IMR-90 (cell line): ENCODE measurements around the gene MEF2C. TPM values are rescaled to one million over a fixed set of nuclear protein-coding genes. Genes with fewer than 3 reads are reported as not detected.

Experiments
- ATAC-seq: fragments of 200-7000 bp; cut with Tn5 transposase; 2 replicates; pipeline ENCODE4 v1.9.1; 2020; ENCODE audit warnings: low read depth, mild to moderate bottlenecking, moderate library complexity
- BruUV-seq: library from RNA; stranded (reverse); fragments of 400-500 nt; replicated peaks from 2 replicates; lab custom pipeline; 2021; lab: Mats Ljungman, UMichigan
- CTCF ChIA-PET: fragments of 300-600 bp; formaldehyde crosslinking; extraction: SDS; loops from one replicate; lab custom pipeline; 2021; ENCODE audit warnings: antibody characterized with exemption; lab: Yijun Ruan, JAX
- POLR2A ChIA-PET: fragments of 300-600 bp; sonication (Branson Sonifier 250); formaldehyde crosslinking; loops from one replicate; lab custom pipeline; 2022; ENCODE audit warnings: antibody characterized with exemption; ENCODE audit not compliant: unreplicated experiment; lab: Charles Lee
- DNase-seq: peaks from one replicate; pipeline ENCODE4 v3.0.0; 2013
- H2AFZ ChIP-seq: replicated peaks from 2 replicates; pipeline ENCODE3; 2013; ENCODE audit warnings: low read length, mild to moderate bottlenecking; ENCODE audit not compliant: poor library complexity
- H2AK5ac ChIP-seq: 2 replicates; pipeline ENCODE4 v1.6.1; 2013; ENCODE audit warnings: low read depth, low read length, inconsistent platforms
- H2AK9ac ChIP-seq: replicated peaks from 2 replicates; pipeline ENCODE3; 2013; ENCODE audit warnings: mild to moderate bottlenecking, low read depth, low read length, moderate library complexity; ENCODE audit not compliant: poor library complexity
- H2BK120ac ChIP-seq: 2 replicates; pipeline ENCODE4 v1.6.1; 2013; ENCODE audit warnings: low read depth, low read length, inconsistent platforms
- H2BK15ac ChIP-seq: 3 replicates; pipeline ENCODE4 v1.6.1; 2013; ENCODE audit warnings: low read depth, low read length, inconsistent platforms
- H2BK20ac ChIP-seq: 2 replicates; pipeline ENCODE4 v1.6.1; 2013; ENCODE audit warnings: low read depth, mild to moderate bottlenecking, inconsistent platforms, low read length, moderate library complexity
- H2BK5ac ChIP-seq: 2 replicates; pipeline ENCODE4 v1.6.1; 2013; ENCODE audit warnings: mild to moderate bottlenecking, low read depth, low read length, inconsistent platforms; ENCODE audit not compliant: poor library complexity, severe bottlenecking
- H3K14ac ChIP-seq: replicated peaks from 2 replicates; pipeline ENCODE4 v1.6.1; 2013; ENCODE audit warnings: low read depth, low read length, inconsistent platforms
- H3K18ac ChIP-seq: 2 replicates; pipeline ENCODE4 v1.6.1; 2013; ENCODE audit warnings: low read depth, low read length, control low read depth
- H3K23ac ChIP-seq: 2 replicates; pipeline ENCODE4 v1.6.1; 2013; ENCODE audit warnings: low read depth, low read length, inconsistent platforms
- H3K27ac ChIP-seq: 2 replicates; pipeline ENCODE4 v1.5.1; 2013; ENCODE audit warnings: mild to moderate bottlenecking, control low read depth, low read length; ENCODE audit not compliant: insufficient read depth
- H3K27me3 ChIP-seq: 2 replicates; pipeline ENCODE4 v1.6.1; 2013; ENCODE audit warnings: low read length; ENCODE audit not compliant: control insufficient read depth, insufficient read depth
- H3K36me3 ChIP-seq: 2 replicates; pipeline ENCODE4 v1.6.1; 2013; ENCODE audit warnings: low read length, mixed read lengths; ENCODE audit not compliant: control insufficient read depth, insufficient read depth
- H3K4ac ChIP-seq: 2 replicates; pipeline ENCODE4 v1.6.1; 2013; ENCODE audit warnings: low read depth, low read length, inconsistent platforms
- H3K4me1 ChIP-seq: 2 replicates; pipeline ENCODE4 v1.6.1; 2013; ENCODE audit warnings: low read length, mixed read lengths; ENCODE audit not compliant: control insufficient read depth, insufficient read depth
- H3K4me2 ChIP-seq: 2 replicates; pipeline ENCODE4 v1.6.1; 2013; ENCODE audit warnings: low read depth, mild to moderate bottlenecking, control low read depth, low read length, moderate library complexity
- H3K4me3 ChIP-seq: 2 replicates; pipeline ENCODE4 v1.5.1; 2013; ENCODE audit warnings: low read depth, mild to moderate bottlenecking, control low read depth, low read length, moderate library complexity; ENCODE audit not compliant: insufficient read depth
- H3K56ac ChIP-seq: 2 replicates; pipeline ENCODE4 v1.6.1; 2013; ENCODE audit warnings: low read length, inconsistent platforms; ENCODE audit not compliant: insufficient read depth; ENCODE audit errors: extremely low read depth
- H3K79me1 ChIP-seq, 2 experiments: 2 replicates each; pipeline ENCODE4 v1.6.1; 2013; ENCODE audit warnings: low read length in 2 of 2, inconsistent platforms in 1 of 2, low read depth in 1 of 2
- H3K9ac ChIP-seq: 2 replicates; pipeline ENCODE4 v1.6.1; 2013; ENCODE audit warnings: low read depth, low read length, control low read depth
- H3K9me1 ChIP-seq: 2 replicates; pipeline ENCODE4 v1.6.1; 2013; ENCODE audit warnings: low read length, inconsistent platforms; ENCODE audit not compliant: insufficient read depth
- H3K9me3 ChIP-seq: 2 replicates; pipeline ENCODE4 v1.6.1; 2013; ENCODE audit warnings: low read length; ENCODE audit not compliant: control insufficient read depth, insufficient read depth
- H4K20me1 ChIP-seq: 2 replicates; pipeline ENCODE4 v1.6.1; 2013; ENCODE audit warnings: low read length, inconsistent platforms; ENCODE audit not compliant: insufficient read depth
- H4K5ac ChIP-seq: 2 replicates; pipeline ENCODE4 v1.6.1; 2013; ENCODE audit warnings: mild to moderate bottlenecking, low read depth, low read length, control low read depth
- H4K8ac ChIP-seq, 2 experiments: 2 replicates each; pipeline ENCODE4 v1.6.1; 2013; ENCODE audit warnings: low read depth in 2 of 2, low read length in 2 of 2, control low read depth in 1 of 2, inconsistent platforms in 1 of 2
- H4K91ac ChIP-seq: 2 replicates; pipeline ENCODE4 v1.6.1; 2013; ENCODE audit warnings: low read depth, low read length, inconsistent platforms; ENCODE audit not compliant: insufficient read depth
- BHLHE40 ChIP-seq: fragments of 150-350 bp; IDR thresholded peaks from 2 replicates; pipeline ENCODE4 v1.6.1; 2016; ENCODE audit warnings: mild to moderate bottlenecking, low read depth, low read length
- CEBPB ChIP-seq: IDR thresholded peaks from 2 replicates; pipeline ENCODE4 v1.6.1; 2012; ENCODE audit warnings: low read depth, low read length, improper control_type of control experiment
- CHD1 ChIP-seq: IDR thresholded peaks from 2 replicates; pipeline ENCODE4 v1.6.1; 2012; ENCODE audit warnings: low read depth, low read length, improper control_type of control experiment
- CTCF ChIP-seq: conservative IDR thresholded peaks from 2 replicates; pipeline ENCODE4 v1.5.1; 2012; ENCODE audit warnings: mild to moderate bottlenecking, low read depth, low read length, improper control_type of control experiment
- ELK1 ChIP-seq: fragments of 150-350 bp; IDR thresholded peaks from 2 replicates; pipeline ENCODE4 v1.6.1; 2016; ENCODE audit warnings: low read depth, mild to moderate bottlenecking, low read length, moderate library complexity, borderline replicate concordance
- MAZ ChIP-seq: IDR thresholded peaks from 2 replicates; pipeline ENCODE4 v1.6.1; 2012; ENCODE audit warnings: low read depth, mild to moderate bottlenecking, low read length, improper control_type of control experiment, moderate library complexity, borderline replicate concordance
- MXI1 ChIP-seq: IDR thresholded peaks from 2 replicates; pipeline ENCODE4 v1.6.1; 2012; ENCODE audit warnings: low read depth, mild to moderate bottlenecking, low read length, moderate library complexity, borderline replicate concordance
- RAD21 ChIP-seq: IDR thresholded peaks from 2 replicates; pipeline ENCODE4 v1.6.1; 2012; ENCODE audit warnings: low read length, improper control_type of control experiment
- RCOR1 ChIP-seq: IDR thresholded peaks from 2 replicates; pipeline ENCODE4 v1.6.1; 2012; ENCODE audit warnings: mild to moderate bottlenecking, low read length, improper control_type of control experiment; ENCODE audit not compliant: insufficient replicate concordance
- RFX5 ChIP-seq: IDR thresholded peaks from 2 replicates; pipeline ENCODE4 v1.8.0; 2012; ENCODE audit warnings: low read depth, mild to moderate bottlenecking, low read length, moderate library complexity
- SMC3 ChIP-seq: fragments of 150-350 bp; IDR thresholded peaks from 2 replicates; pipeline ENCODE4 v1.6.1; 2016; ENCODE audit warnings: low read depth, mild to moderate bottlenecking, antibody characterized with exemption, low read length, moderate library complexity
- USF2 ChIP-seq: fragments of 150-350 bp; IDR thresholded peaks from 2 replicates; pipeline ENCODE4 v1.6.1; 2017; ENCODE audit warnings: mild to moderate bottlenecking, antibody characterized with exemption, low read length, low read depth
- WGBS, 2 experiments: methylation state at CpG; one replicate each; pipeline versions ENCODE4 v1.1.5 to v1.1.7; 2013; ENCODE audit warnings: missing lambda C conversion rate in 2 of 2; ENCODE audit not compliant: insufficient read length in 1 of 2; ENCODE audit errors: extremely low coverage in 2 of 2; 5-methylcytosine and 5-hydroxymethylcytosine counted together
- dilution Hi-C: fragments of 300-500 bp; cut with HindIII; formaldehyde crosslinking; loops from one replicate; pipeline ENCODE4 v1.14.3; 2018; ENCODE audit warnings: low sequenced_read_pairs; ENCODE audit not compliant: unreplicated experiment
- in situ Hi-C: fragments of 300-500 bp; cut with MboI; formaldehyde crosslinking; loops from 3 replicates; pipeline ENCODE4 v1.14.3; 2019; ENCODE audit warnings: low sequenced_read_pairs, inconsistent platforms, mixed read lengths
- intact Hi-C: fragments of 100-400 bp; cut with micrococcal nuclease; formaldehyde crosslinking; loops from 2 replicates; pipeline ENCODE4 v1.10.0; 2022
- polyA plus RNA-seq, 3 experiments: library from polyadenylated mRNA; depleted of rRNA; stranded (reverse); fragments of >200 nt; gene quantifications; 2 replicates each; pipeline ENCODE4 v1.2.3, GENCODE V29; 2012; ENCODE audit warnings: low replicate concordance in 1 of 3
- total RNA-seq: library from RNA; depleted of rRNA; stranded (reverse); fragments of >200 nt; gene quantifications from 2 replicates; pipeline ENCODE4 v1.2.3, GENCODE V29; 2012

The MEF2C gene
- total and polyA plus RNA-seq, 2 of the 4 experiments (the other 2 are of a cell fraction): 1.5 to 6.8 TPM

- no peak overlapping the region for H3K56ac ChIP-seq
- no peaks in the 10 kb centered on the region for H3K9me3 ChIP-seq
- in situ Hi-C loops (loop anchor here (5.0 kb wide), 1 partner anchor 1543 kb away; no protein-coding TSS in a partner anchor), intact Hi-C loops (loop anchor here (1.0 to 10.0 kb wide), 2 partner anchors 943 to 1299 kb away; no protein-coding TSS in a partner anchor), dilution Hi-C loops (no loop called here)
- H3K14ac ChIP-seq: no peak overlapping the region
- no peak overlapping the region for H4K8ac ChIP-seq
- no peak overlapping the region for H3K18ac ChIP-seq
- no peak overlapping the region for H3K23ac ChIP-seq
- ChIA-PET POLR2A (no interaction called here), CTCF (interaction anchor here (0.6 to 1.4 kb wide), 3 partner anchors 21 to 1541 kb away, joined by 3 to 9 read pairs (median 4); no protein-coding TSS in a partner anchor)
- H3K27me3 ChIP-seq: no peaks in the 10 kb centered on the region
- no peak overlapping the region for H4K5ac ChIP-seq
- no peak overlapping the region for H2BK15ac ChIP-seq
- H2BK20ac ChIP-seq: no peak overlapping the region
- no peak overlapping the region for H2BK5ac ChIP-seq
- no peaks in the 10 kb centered on the region for H3K4me1 ChIP-seq
- no peak overlapping the region for H3K4me2 ChIP-seq
- no peak overlapping the region for H3K27ac ChIP-seq
- H2BK120ac ChIP-seq: no peak overlapping the region
- no peaks in the 10 kb centered on the region for H3K36me3 ChIP-seq
- WGBS, 2 experiments: no CpG with 5 or more reads among the region's 2 CpGs
- ATAC-seq: no peak
- H2AK5ac ChIP-seq: no peak overlapping the region
- no peak overlapping the region for H2AK9ac ChIP-seq
- H3K79me1 ChIP-seq: no peaks in the 10 kb centered on the region
- H3K4me3 ChIP-seq: no peak overlapping the region
- no peak overlapping the region for H4K91ac ChIP-seq
- no peak overlapping the region for H3K9ac ChIP-seq
- no peaks in the 10 kb centered on the region for H3K9me1 ChIP-seq
- DNase-seq: peak; percentile 29
- no peaks in the 10 kb centered on the region for H4K20me1 ChIP-seq
- H2AFZ ChIP-seq: no peak overlapping the region
- BruUV-seq: no TSS peak
- no peak for TF ChIP-seq RCOR1
- no peak for TF ChIP-seq MAZ
- peak; percentile 51; the same call in 1 of the 2 replicates for TF ChIP-seq SMC3
- peak; percentile 52 for TF ChIP-seq CTCF
- TF ChIP-seq USF2: no peak
- no peak for TF ChIP-seq CHD1
- no peak for TF ChIP-seq BHLHE40
- TF ChIP-seq CEBPB: no peak
- no peak for TF ChIP-seq RFX5
- TF ChIP-seq RAD21: peak; percentile 51
- TF ChIP-seq ELK1: no peak
- TF ChIP-seq MXI1: no peak
- no peak overlapping the region for H3K4ac ChIP-seq
Observed at GRCh38 chr5:88724201-88724600, 158.8 kb downstream of the MEF2C start.
